ENCODE measurements around the gene FBXO24. TPM values are rescaled to one million over a fixed set of nuclear protein-coding genes. Genes with fewer than 3 reads are reported as not detected.
"Not testable (repeated sequence)": the region's sequence is repeated elsewhere in the genome, so short reads cannot be mapped to it uniquely, and the experiment has no call there.

FBXO24 gene
- total and polyA plus RNA-seq, 8 donors, result 0.37 to 0.88 (median 0.44) TPM; not detected in 3

DNA sequence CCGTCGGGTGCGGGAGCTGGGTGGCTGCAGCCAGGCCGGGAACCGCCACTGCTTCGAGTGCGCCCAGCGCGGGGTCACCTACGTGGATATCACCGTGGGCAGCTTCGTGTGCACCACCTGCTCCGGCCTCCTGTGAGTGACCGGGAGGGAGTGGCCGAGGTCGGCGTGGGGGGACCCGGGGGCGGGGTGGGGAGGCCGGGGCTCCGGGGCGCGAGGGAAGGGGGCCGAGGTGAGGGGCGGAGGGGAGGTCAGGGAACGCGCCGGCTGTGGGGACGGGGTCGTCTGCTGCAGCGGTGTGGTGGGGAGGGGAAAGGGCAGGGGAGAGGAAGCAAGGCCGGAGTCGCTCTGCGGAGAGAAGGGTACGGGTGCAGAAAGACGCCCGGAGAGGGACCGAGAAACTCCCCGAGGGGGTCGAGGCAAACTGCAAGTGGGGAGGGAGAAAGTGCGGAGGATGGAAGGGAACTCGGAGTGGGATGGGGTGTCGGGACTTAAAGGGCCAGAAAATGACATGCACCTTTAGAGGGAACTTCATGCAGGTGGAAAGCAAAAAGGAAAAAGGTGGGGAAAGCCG is 46.6 kb upstream of the FBXO24 start:
- H3K4me3 ChIP-seq, result peak overlapping the region; percentile 91 to 97 (median 92)
- H3K4me1 ChIP-seq, result peaks cover 42 to 59% (median 58%) of the 10 kb centered on the region in 4 donors
- peak in 1 of 2 donors; percentile 37 for DNase-seq
- intact Hi-C loops (cut with DNase I; ENCODE audit: low total_unique reads), result no loop called here
- H3K9me3 ChIP-seq, result no peaks in the 10 kb centered on the region
- H3K27ac ChIP-seq, result peak overlapping the region; percentile 87 to 93 (median 92)
- no peak for TF ChIP-seq POLR2A (IDR thresholded peaks at IDR 0.05)
- TF ChIP-seq POLR2AphosphoS5 (IDR thresholded peaks at IDR 0.05), result no peak
- TF ChIP-seq, protein P1, sequence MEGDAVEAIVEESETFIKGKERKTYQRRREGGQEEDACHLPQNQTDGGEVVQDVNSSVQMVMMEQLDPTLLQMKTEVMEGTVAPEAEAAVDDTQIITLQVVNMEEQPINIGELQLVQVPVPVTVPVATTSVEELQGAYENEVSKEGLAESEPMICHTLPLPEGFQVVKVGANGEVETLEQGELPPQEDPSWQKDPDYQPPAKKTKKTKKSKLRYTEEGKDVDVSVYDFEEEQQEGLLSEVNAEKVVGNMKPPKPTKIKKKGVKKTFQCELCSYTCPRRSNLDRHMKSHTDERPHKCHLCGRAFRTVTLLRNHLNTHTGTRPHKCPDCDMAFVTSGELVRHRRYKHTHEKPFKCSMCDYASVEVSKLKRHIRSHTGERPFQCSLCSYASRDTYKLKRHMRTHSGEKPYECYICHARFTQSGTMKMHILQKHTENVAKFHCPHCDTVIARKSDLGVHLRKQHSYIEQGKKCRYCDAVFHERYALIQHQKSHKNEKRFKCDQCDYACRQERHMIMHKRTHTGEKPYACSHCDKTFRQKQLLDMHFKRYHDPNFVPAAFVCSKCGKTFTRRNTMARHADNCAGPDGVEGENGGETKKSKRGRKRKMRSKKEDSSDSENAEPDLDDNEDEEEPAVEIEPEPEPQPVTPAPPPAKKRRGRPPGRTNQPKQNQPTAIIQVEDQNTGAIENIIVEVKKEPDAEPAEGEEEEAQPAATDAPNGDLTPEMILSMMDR (IDR thresholded peaks at IDR 0.05), result no peak
- TF ChIP-seq EP300 (IDR thresholded peaks at IDR 0.05), result no peak
- no peaks in the 10 kb centered on the region for H3K27me3 ChIP-seq
- H3K36me3 ChIP-seq, result no peaks in the 10 kb centered on the region
- 0 to 2% (median 1%) methylated on average over 20 to 44 of the region's 44 CpGs for WGBS, 5 donors

GRCh38 chr7:100540073-100540723 is 45.9 kb upstream of the FBXO24 start:
- Histone ChIP-seq H3K4me3 (peak overlapping the region; percentile 91 to 97 (median 92)), H3K27ac (peak overlapping the region; percentile 87 to 93 (median 92)), H3K4me1 (peaks cover 49 to 66% (median 65%) of the 10 kb centered on the region in 4 donors), H3K9me3 (no peaks in the 10 kb centered on the region), H3K27me3 (no peaks in the 10 kb centered on the region), H3K36me3 (no peaks in the 10 kb centered on the region)
- intact Hi-C loops (cut with DNase I; ENCODE audit: low total_unique reads), result no loop called here
- TF ChIP-seq POLR2A (IDR thresholded peaks at IDR 0.05), result no peak
- TF ChIP-seq POLR2AphosphoS5 (IDR thresholded peaks at IDR 0.05), result peak in 1 of 3 donors; percentile 11
- 19 to 31% (median 23%) methylated on average over 6 of the region's 6 CpGs for WGBS, 5 donors
- DNase-seq, result peak; percentile 50 to 76

GRCh38 chr7:100541309-100541708 is 44.8 kb upstream of the FBXO24 start:
- intact Hi-C loops (cut with DNase I; ENCODE audit: low total_unique reads); DNase-seq; H3K36me3 ChIP-seq; H3K9me3 ChIP-seq; H3K27me3 ChIP-seq: not testable (repeated sequence)
- 78 to 86% (median 83%) methylated on average over 7 of the region's 7 CpGs for WGBS, 5 donors
- peaks cover 60 to 77% (median 76%) of the 10 kb centered on the region in 4 donors for H3K4me1 ChIP-seq
- H3K4me3 ChIP-seq, result peak overlapping the region in 1 of 4 donors; percentile 9
- H3K27ac ChIP-seq, result peak overlapping the region in 1 of 5 donors; percentile 8

DNA sequence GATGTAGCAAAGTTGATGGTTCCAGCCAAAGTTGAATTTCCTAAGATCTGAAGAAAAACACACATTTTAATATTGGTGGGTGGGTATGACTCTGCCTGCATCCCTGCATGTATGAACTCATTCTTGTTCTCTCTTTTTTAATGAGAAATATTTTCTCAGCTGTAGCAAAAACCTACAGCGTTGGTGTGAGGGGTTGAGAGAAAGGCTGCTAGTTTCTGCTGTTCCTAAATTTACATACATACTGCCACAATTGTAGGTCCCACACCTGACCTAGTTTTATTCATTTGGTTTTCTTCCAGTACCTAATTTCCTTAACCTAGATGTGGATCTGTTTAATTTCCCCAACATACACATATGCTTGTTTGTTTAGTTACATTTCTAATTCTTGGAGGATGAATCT is 42.5 kb upstream of the FBXO24 start:
- Histone ChIP-seq H3K36me3 (no peaks in the 10 kb centered on the region), H3K27me3 (no peaks in the 10 kb centered on the region), H3K9me3 (no peaks in the 10 kb centered on the region), H3K4me1 (peaks cover 83 to 95% (median 93%) of the 10 kb centered on the region in 4 donors), H3K4me3 (no peak overlapping the region), H3K27ac (peak overlapping the region in 4 of 5 donors; percentile 88 to 94 (median 90))
- DNase-seq, result no peak
- intact Hi-C loops (cut with DNase I; ENCODE audit: low total_unique reads), result no loop called here
- 34 to 50% (median 45%) methylated on average over 1 of the region's 1 CpG for WGBS, 5 donors
- TF ChIP-seq POLR2AphosphoS5 (IDR thresholded peaks at IDR 0.05), result no peak
- TF ChIP-seq POLR2A (IDR thresholded peaks at IDR 0.05), result no peak
- TF ChIP-seq EP300 (IDR thresholded peaks at IDR 0.05), result no peak
- TF ChIP-seq, protein P1 (IDR thresholded peaks at IDR 0.05), result no peak

DNA sequence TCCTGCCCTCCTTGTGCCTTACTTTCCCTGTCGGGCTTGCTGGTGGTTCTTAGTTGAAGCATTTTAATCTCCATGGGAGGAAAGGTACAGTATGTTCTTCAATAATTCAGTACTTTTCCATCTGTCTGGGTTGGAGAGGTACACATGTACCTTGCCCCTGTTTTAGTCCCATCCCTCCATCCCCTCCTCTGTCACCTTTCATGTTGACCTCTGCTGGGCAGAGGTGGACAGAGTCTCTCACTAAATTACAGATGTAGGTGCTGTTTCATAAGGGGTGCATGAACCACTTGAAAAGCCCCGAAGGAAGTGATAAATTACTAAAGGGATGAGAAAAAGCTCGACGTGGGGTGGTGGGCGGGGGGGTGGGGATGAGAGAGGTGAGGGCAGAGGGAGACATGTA is 41.7 kb upstream of the FBXO24 start:
- no peak for TF ChIP-seq POLR2A (IDR thresholded peaks at IDR 0.05)
- TF ChIP-seq, protein P1 (IDR thresholded peaks at IDR 0.05), result no peak
- Histone ChIP-seq H3K4me1 (peaks cover 89 to 100% (median 99%) of the 10 kb centered on the region in 4 donors), H3K27me3 (no peaks in the 10 kb centered on the region), H3K4me3 (peak overlapping the region in 1 of 4 donors; percentile 7), H3K36me3 (peaks cover 4 to 7% (median 5%) of the 10 kb centered on the region in 4 donors), H3K27ac (peak overlapping the region; percentile 79 to 94 (median 89)), H3K9me3 (no peaks in the 10 kb centered on the region)
- no peak for DNase-seq
- intact Hi-C loops (cut with DNase I; ENCODE audit: low total_unique reads), result no loop called here
- 20 to 34% (median 24%) methylated on average over 5 of the region's 5 CpGs for WGBS, 5 donors

Measured in stomach (tissue), 9 donors.